BE2C (cell line): Measurements from ENCODE around the gene NAT10.

ENCODE experiments used
- DNase-seq: peaks from one replicate; pipeline ENCODE4 v3.0.0-alpha.2; 2020
- H3K27me3 ChIP-seq: fragments of 250-450 bp; sonication (Bioruptor Pico); 2 replicates; pipeline ENCODE4 v1.5.1; 2020; ENCODE audit warnings: mild to moderate bottlenecking
- H3K36me3 ChIP-seq: fragments of 250-450 bp; sonication (Bioruptor Pico); 2 replicates; pipeline ENCODE4 v1.5.1; 2020; ENCODE audit warnings: mild to moderate bottlenecking
- H3K4me1 ChIP-seq: fragments of 250-450 bp; sonication (Bioruptor Pico); 2 replicates; pipeline ENCODE4 v1.5.1; 2020
- H3K4me3 ChIP-seq: 2 replicates; pipeline ENCODE4 v1.5.1; 2011; ENCODE audit warnings: low read depth, low read length
- H3K9me3 ChIP-seq: fragments of 250-450 bp; sonication (Bioruptor Pico); 2 replicates; pipeline ENCODE4 v1.5.1; 2020
- TF ChIP-seq, protein P1 (sequence below): IDR thresholded peaks from 2 replicates; pipeline ENCODE4 v1.5.1; 2012; ENCODE audit warnings: mild to moderate bottlenecking, low read depth, low read length

NAT10 gene

GRCh38 chr11:34158661-34159060 lies 53.2 kb downstream of the NAT10 start:
- no peak overlapping the region for H3K4me3 ChIP-seq
- H3K27me3 ChIP-seq, result no peaks in the 10 kb centered on the region
- H3K36me3 ChIP-seq, result no peaks in the 10 kb centered on the region
- peaks cover 8% of the 10 kb centered on the region for H3K4me1 ChIP-seq
- no peaks in the 10 kb centered on the region for H3K9me3 ChIP-seq
- DNase-seq, result no peak
- TF ChIP-seq, protein P1, sequence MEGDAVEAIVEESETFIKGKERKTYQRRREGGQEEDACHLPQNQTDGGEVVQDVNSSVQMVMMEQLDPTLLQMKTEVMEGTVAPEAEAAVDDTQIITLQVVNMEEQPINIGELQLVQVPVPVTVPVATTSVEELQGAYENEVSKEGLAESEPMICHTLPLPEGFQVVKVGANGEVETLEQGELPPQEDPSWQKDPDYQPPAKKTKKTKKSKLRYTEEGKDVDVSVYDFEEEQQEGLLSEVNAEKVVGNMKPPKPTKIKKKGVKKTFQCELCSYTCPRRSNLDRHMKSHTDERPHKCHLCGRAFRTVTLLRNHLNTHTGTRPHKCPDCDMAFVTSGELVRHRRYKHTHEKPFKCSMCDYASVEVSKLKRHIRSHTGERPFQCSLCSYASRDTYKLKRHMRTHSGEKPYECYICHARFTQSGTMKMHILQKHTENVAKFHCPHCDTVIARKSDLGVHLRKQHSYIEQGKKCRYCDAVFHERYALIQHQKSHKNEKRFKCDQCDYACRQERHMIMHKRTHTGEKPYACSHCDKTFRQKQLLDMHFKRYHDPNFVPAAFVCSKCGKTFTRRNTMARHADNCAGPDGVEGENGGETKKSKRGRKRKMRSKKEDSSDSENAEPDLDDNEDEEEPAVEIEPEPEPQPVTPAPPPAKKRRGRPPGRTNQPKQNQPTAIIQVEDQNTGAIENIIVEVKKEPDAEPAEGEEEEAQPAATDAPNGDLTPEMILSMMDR, result no peak

- no peaks in the 10 kb centered on the region for H3K36me3 ChIP-seq
- H3K9me3 ChIP-seq, result no peaks in the 10 kb centered on the region
- TF ChIP-seq, protein P1, result no peak
- H3K27me3 ChIP-seq, result no peaks in the 10 kb centered on the region
- H3K4me3 ChIP-seq, result peak overlapping the region; percentile 19; the same call in 1 of the 2 replicates
- peak; percentile 75 for DNase-seq
- peaks cover 8% of the 10 kb centered on the region for H3K4me1 ChIP-seq
Measured at GRCh38 chr11:34160049-34160721, 54.8 kb downstream of the NAT10 start.

DNA sequence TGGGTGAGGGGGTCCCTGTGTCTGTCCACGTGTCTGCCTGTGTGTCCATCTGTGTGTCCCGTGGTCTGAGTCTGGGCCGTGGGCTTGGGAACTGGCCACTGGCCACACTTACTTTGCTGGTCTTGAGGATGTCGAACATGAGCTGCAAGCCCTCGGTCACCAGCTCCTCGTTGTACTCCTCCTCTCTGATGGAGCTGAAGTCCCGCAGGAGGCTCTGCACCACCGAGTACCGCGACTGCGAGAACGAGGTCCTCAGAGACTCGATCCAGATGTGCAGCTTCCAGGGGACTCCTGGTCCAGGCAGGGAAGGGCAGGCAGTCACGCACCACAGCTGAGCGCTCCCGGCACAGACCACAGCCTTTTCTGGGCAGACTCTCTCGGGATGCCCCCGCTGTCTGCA lies 55.4 kb downstream of the NAT10 start:
- H3K4me1 ChIP-seq, result peaks cover 8% of the 10 kb centered on the region
- no peak overlapping the region for H3K4me3 ChIP-seq
- H3K9me3 ChIP-seq, result no peaks in the 10 kb centered on the region
- TF ChIP-seq, protein P1, result no peak
- no peaks in the 10 kb centered on the region for H3K27me3 ChIP-seq
- H3K36me3 ChIP-seq, result no peaks in the 10 kb centered on the region
- peak; percentile 36 for DNase-seq

DNA sequence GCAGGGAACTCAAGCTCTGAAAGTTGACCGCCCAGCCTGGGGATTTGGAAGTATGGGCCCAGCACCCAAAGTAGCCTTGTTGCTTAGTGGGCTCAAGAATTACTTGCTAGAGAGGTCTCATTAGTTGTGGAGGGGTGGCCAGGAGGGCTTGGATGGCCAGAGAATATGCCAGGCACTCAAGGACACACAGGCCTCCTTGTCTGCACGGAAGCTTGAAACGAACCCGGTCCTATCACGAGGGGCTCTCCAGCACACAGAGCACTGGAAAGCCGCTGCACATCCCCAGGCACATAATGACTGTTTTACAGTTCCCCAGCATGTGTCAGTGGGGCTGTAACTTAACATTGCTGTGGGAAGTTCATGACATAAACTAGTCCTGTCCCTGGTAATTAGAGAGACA lies 55.9 kb downstream of the NAT10 start:
- Histone ChIP-seq H3K27me3 (no peaks in the 10 kb centered on the region), H3K4me1 (peaks cover 8% of the 10 kb centered on the region), H3K9me3 (no peaks in the 10 kb centered on the region), H3K36me3 (no peaks in the 10 kb centered on the region), H3K4me3 (no peak overlapping the region)
- TF ChIP-seq, protein P1, result no peak
- no peak for DNase-seq

GRCh38 chr11:34161812-34162492 lies 56.5 kb downstream of the NAT10 start:
- Histone ChIP-seq H3K36me3 (no peaks in the 10 kb centered on the region), H3K4me1 (peaks cover 8% of the 10 kb centered on the region), H3K9me3 (no peaks in the 10 kb centered on the region), H3K4me3 (no peak overlapping the region), H3K27me3 (no peaks in the 10 kb centered on the region)
- TF ChIP-seq, protein P1, result no peak
- DNase-seq, result no peak

DNA sequence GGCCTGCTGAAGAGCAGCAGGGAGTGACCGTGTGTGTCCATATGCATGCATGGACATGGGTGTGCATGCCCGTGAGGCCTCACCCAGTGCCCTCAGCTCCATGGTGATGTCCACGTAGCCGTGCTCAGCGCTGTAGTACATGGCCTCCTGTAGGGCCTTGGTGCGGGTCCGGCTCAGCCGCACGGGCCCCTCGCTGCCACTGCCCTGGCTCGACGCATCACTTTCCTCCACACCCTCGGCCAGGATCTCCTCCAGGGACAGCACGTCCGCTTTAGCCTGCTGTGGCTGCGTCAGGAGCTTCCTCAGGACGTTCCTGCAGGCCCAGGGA lies 57.0 kb downstream of the NAT10 start:
- Histone ChIP-seq H3K9me3 (no peaks in the 10 kb centered on the region), H3K4me3 (no peak overlapping the region), H3K36me3 (no peaks in the 10 kb centered on the region), H3K4me1 (peaks cover 8% of the 10 kb centered on the region), H3K27me3 (no peaks in the 10 kb centered on the region)
- DNase-seq, result no peak
- TF ChIP-seq, protein P1, result no peak
